Measurements from ENCODE around the gene IRF8. TPM values are rescaled to one million over a fixed set of nuclear protein-coding genes. Genes with fewer than 3 reads are reported as not detected.

The IRF8 gene, protein sequence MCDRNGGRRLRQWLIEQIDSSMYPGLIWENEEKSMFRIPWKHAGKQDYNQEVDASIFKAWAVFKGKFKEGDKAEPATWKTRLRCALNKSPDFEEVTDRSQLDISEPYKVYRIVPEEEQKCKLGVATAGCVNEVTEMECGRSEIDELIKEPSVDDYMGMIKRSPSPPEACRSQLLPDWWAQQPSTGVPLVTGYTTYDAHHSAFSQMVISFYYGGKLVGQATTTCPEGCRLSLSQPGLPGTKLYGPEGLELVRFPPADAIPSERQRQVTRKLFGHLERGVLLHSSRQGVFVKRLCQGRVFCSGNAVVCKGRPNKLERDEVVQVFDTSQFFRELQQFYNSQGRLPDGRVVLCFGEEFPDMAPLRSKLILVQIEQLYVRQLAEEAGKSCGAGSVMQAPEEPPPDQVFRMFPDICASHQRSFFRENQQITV
- 0.54 and 1.2 TPM in 2 replicates for total RNA-seq

DNA sequence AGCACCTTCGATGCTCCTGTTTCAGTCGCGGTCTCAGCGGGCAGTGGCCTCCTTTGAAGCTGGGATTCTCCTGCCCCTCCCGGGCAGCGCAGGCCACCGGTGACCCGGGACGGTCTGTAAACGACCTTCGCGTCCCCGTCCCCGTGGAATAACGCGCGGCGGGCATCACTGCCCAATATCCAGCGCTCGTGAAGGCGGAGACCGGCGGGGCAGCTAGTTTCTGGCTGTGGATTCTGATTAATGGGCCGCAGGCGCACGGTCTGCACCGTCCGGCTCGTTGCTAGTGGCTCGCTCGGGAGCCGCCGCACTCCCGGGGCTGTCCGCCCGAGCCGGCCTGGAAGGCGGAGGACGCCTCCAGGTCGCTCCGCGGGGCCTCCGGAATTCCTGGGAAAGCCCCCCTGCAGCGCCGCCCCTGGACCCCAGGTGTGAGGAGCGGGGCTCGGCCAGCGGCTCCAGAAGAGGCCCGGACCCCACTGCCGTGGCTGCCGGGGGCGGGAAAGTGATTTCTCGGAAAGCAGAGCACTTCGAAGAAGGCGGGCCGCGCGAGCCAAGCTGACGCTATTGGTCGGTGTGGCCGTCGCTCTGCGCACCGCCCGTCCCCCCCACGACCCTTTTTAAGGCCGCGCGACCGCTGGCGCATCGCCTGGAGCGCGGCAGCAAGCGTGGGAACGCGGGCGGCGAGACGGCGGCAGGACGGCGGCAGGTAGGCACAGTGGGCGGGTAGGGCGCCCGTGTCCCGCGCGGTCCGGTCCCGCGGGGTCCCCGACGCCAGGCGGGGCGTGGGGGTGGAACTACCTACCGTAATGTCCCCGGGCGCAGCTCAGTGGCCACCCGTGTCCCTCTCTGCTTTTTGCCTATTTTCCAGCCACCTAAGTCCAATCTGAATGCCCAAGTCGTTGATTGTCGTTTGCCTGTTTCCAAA is at the start of gene IRF8:
Gene IRF8 (plus strand): TSS at position 642 of the 922 bp plus-strand sequence. CDS start 3,854 bp downstream, outside the sequence.

Other genes starting within 250 kb of the IRF8 start
- 20.5 and 23.2 TPM in 2 replicates for gene GINS2, start 210.2 kb upstream of the IRF8 start, total RNA-seq
- 69.0 and 83.4 TPM in 2 replicates for gene C16orf74, start 148.1 kb upstream of the IRF8 start, total RNA-seq
- 62.0 and 66.9 TPM in 2 replicates for gene EMC8, start 99.6 kb upstream of the IRF8 start, total RNA-seq
- gene COX4I1, start 99.5 kb upstream of the IRF8 start, total RNA-seq = 768 and 815 TPM in 2 replicates

All from mammary microvascular endothelial cell (primary cell).